Measurements from ENCODE around the gene UBASH3A. TPM values are rescaled to one million over a fixed set of nuclear protein-coding genes. Genes with fewer than 3 reads are reported as not detected.

Gene UBASH3A
- polyA plus RNA-seq, 3 donors = 0.14 to 0.56 TPM; not detected in 1

GRCh38 chr21:42373196-42373907 is 30.4 kb upstream of the UBASH3A start:
- 69 to 81% (median 77%) methylated on average over 25 of the region's 25 CpGs for whole genome bisulfite sequencing, 3 donors
- no peak overlapping the region for H3K27ac ChIP-seq (ENCODE audit: low read depth, low read length)

GRCh38 chr21:42373908-42374455 is 29.7 kb upstream of the UBASH3A start:
- WGBS, 3 donors = 83 to 87% (median 84%) methylated on average over 16 of the region's 16 CpGs
- H3K27ac ChIP-seq (ENCODE audit: low read depth, low read length) = no peak overlapping the region

DNA sequence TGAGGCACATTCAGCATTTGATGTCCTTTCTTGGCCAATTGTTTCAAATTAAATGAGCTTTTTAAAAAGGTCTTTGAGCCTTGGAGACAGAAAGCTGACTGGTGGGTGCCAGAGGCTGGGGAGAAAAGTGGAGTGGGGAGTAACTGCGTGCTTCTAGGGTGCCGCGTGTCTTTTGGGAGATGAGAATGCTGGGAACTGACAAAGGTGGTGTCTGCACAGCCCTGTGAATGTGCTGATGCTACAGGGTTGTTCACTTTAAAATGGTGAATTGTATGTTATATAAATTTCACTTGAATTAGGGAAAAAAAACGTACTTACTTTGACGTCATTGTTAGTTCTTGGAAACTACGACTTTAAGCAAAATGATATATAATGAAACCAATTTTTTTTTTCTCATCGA is 29.2 kb upstream of the UBASH3A start:
- 71 to 85% (median 72%) methylated on average over 7 of the region's 7 CpGs for WGBS, 3 donors
- H3K27ac ChIP-seq (ENCODE audit: low read depth, low read length) = no peak overlapping the region

DNA sequence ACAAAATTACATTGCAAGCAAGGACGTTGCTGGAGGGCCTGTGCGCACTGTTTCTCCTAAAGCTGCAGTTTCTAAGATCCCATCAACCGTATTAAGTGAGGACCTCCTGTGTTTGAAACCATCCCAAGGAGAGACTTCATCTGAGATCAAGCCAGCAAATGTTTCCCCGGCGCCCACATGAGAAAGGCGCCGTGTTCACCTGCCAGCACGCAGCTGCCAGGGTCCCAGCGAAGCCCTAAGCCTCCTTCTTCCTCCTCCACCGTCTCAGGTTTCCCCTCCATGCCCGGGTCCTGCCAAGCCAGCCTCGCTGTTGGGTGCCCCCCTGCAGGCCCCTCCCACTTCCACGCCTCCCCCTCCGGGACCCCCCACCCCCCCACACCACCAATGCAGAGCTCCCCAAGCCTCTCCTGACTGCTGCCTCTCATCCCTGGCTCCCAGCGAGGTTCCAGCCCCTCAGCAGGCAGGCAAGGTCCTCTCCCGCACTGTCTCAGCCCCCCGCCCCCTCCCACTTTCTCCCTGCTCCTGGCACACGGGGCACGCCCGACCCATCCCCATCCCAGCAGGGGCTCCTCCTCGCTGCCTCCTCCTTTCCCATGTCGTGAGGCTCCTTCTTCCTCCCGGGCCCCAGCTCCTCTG is 28.7 kb upstream of the UBASH3A start:
- H3K27ac ChIP-seq (ENCODE audit: low read depth, low read length) = no peak overlapping the region
- 27 to 52% (median 38%) methylated on average over 21 to 23 of the region's 23 CpGs for WGBS, 3 donors

GRCh38 chr21:42375506-42375905 is 28.2 kb upstream of the UBASH3A start:
- WGBS, 3 donors = 68 to 79% (median 78%) methylated on average over 11 of the region's 11 CpGs
- H3K27ac ChIP-seq (ENCODE audit: low read depth, low read length) = no peak overlapping the region

GRCh38 chr21:42375966-42376337 is 27.8 kb upstream of the UBASH3A start:
- 63 to 92% (median 81%) methylated on average over 3 of the region's 3 CpGs for WGBS, 3 donors
- no peak overlapping the region for H3K27ac ChIP-seq (ENCODE audit: low read depth, low read length)

GRCh38 chr21:42376338-42376982 is 27.2 kb upstream of the UBASH3A start:
- H3K27ac ChIP-seq (ENCODE audit: low read depth, low read length) = no peak overlapping the region
- WGBS, 3 donors = 40 to 85% (median 76%) methylated on average over 31 to 32 of the region's 32 CpGs

DNA sequence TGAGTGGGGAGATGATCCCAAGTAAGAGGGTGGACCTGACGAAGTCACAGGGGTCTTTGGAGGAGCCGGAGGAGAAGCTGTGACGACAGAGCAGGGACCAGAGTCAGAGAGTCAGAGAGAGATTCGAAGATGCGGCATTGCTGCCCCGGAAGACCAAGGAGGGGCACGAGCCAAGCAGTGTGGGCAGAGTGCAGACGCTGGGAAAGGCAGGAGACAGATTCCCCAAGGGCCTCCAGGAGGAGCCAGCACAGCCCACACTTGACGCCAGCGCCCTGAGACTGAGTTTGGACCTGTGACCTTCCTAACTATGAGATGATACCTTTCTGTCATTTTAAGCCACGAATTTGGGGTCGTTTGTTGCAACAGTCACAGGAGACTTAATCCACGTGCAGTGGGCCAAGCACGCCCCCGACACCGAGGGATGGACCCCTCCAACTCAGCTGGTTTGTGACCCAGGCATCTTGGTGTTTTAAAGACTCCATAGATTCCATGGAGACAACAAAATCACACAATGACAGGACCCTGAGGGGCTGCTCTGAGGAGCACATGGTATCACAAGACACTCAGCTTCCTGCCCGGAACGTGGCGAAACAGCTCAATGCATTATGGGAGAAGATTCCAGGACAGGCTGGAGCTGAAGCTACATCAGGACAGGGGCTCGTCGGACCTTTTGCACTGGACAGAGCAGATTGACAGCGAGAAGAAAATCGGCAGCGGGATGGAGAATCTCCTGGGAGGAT is 26.3 kb upstream of the UBASH3A start:
- H3K27ac ChIP-seq (ENCODE audit: low read depth, low read length) = no peak overlapping the region
- WGBS, 3 donors = 74 to 81% (median 79%) methylated on average over 24 of the region's 24 CpGs

GRCh38 chr21:42377951-42378340 is 25.8 kb upstream of the UBASH3A start:
- no peak overlapping the region for H3K27ac ChIP-seq (ENCODE audit: low read depth, low read length)
- WGBS, 3 donors = 89 to 91% (median 91%) methylated on average over 5 of the region's 5 CpGs

DNA sequence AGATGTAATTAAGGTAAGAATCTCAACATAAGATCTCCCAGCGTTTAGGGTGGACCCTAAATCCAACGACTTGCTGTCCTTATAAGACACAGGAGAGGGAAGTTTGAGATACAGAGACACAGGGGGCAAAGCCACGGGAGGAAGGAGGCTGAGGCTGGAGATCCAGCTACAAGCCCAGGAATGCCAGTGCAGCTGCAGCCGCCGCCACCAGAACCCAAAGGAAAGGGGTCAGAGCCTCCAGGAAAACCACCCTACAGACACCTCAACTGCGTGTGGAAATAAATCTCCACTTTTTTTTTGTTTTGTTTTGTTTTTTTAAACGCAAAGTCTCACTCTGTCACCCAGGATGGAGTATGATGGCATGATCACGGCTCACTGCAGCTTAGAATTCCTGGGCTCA is 25.3 kb upstream of the UBASH3A start:
- H3K27ac ChIP-seq (ENCODE audit: low read depth, low read length) = no peak overlapping the region
- 73 to 83% (median 74%) methylated on average over 8 of the region's 8 CpGs for WGBS, 3 donors

DNA sequence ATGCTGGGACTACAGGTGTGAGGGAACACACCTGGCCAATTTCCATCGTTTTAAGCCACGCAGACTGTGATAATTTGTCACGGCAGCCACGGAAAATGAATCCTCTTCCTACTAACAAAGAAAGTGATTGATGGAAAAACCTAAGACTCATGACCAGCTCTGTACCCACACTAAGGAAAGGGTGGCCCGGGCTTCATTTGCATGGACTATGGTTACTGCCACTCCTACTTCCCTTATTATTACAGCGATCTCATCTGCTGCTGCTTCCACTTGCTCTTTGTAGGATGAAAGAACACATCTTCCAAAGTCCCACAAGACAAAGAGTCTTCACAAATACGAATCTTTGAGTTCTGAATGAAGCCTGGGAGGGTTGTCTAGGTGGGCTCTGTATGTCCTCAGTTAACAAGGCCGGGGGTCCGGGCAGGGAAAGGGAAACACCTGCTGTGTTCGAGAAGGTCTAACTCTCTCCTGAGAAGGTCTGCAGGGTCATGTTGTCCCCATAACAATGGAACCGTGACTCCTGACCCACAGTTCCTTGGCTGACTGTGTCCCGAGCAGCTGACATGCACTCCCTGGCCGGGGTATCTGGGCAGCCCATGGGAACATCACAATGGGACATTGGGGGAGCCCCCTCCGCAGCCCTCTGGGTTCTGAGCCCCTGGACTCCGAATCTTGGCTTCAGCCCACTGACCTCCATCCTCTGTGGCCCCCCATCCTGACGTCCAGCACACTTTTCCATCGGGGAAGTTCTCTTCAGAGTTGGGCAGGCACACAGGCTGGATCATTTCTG is 24.1 kb upstream of the UBASH3A start:
- H3K27ac ChIP-seq (ENCODE audit: low read depth, low read length) = no peak overlapping the region
- WGBS, 3 donors = 78 to 84% (median 79%) methylated on average over 17 of the region's 17 CpGs

- no peak overlapping the region for H3K27ac ChIP-seq (ENCODE audit: low read depth, low read length)
- 47 to 68% (median 50%) methylated on average over 1 of the region's 1 CpG for WGBS, 3 donors
Measured at GRCh38 chr21:42381347-42381984, 22.2 kb upstream of the UBASH3A start.

GRCh38 chr21:42382915-42383314 is 20.8 kb upstream of the UBASH3A start:
- no peak overlapping the region for H3K27ac ChIP-seq (ENCODE audit: low read depth, low read length)
- WGBS, 3 donors = 95 to 97% (median 95%) methylated on average over 6 of the region's 6 CpGs

- 85 to 94% (median 89%) methylated on average over 6 of the region's 6 CpGs for WGBS, 3 donors
Measured at GRCh38 chr21:42383331-42383730, 20.4 kb upstream of the UBASH3A start.

DNA sequence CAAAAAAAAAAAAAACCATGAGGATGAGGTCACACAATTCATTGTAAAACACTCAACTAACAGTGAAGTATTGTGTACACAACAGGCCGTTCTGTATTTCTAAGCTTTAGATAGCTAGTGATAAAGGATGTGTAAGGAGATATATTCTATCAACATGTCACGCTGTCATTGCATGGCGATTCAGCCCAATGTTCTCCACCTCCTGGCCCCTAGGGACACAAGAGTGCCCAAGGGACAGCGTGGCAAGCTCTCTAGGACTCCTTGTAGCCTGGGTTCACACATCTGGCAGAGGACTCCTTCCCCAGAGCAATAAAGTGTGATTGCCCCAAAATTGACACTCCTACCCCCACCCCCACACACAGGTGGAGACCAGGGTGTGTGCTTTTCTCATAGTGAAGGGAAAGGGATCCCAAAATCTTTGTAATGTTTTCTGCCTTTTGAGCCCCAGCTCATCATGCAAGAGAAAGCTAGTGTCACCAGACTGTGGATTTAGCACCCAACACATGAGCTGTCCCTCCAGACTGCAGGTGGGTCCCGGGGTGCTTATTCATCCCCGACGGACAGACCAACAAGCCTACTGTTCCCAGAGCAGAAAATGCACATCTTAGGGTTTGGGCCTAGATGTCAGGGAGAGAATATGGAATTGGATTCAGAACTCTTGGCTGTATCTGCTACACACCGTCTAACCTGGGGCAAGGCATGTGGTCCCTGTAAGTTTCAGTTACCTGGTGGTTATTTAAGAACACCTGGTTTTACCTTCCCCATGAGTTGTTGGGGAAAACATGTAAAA is 19.4 kb upstream of the UBASH3A start:
- no peak overlapping the region for H3K27ac ChIP-seq (ENCODE audit: low read depth, low read length)
- 79 to 83% (median 81%) methylated on average over 8 of the region's 8 CpGs for whole genome bisulfite sequencing, 3 donors

More at GRCh38 chr21:42383331-42383730, 20.4 kb upstream of the UBASH3A start:
- H3K27ac ChIP-seq (ENCODE audit: low read depth, low read length) = no peak overlapping the region

DNA sequence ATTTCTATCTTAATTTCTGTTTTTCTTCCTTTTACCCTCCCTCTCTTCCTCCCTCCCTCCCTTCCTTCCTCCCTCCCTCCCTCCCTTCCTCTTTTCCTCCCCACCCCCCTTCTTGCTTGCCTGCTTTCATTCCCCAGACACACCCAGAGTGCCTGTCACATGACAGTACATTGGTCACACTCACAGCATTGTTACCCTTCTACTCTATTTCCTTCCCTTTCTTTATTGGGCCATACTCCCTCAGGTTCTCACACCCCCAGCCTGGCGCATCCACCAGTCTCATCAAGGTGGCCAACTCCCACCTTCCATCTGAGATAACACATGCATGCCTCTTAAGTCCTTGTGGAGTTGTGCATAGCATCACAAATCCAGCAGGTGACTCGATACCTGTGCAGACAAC is 18.7 kb upstream of the UBASH3A start:
- no peak overlapping the region for H3K27ac ChIP-seq (ENCODE audit: low read depth, low read length)
- 73 to 82% (median 81%) methylated on average over 2 of the region's 2 CpGs for WGBS, 3 donors

DNA sequence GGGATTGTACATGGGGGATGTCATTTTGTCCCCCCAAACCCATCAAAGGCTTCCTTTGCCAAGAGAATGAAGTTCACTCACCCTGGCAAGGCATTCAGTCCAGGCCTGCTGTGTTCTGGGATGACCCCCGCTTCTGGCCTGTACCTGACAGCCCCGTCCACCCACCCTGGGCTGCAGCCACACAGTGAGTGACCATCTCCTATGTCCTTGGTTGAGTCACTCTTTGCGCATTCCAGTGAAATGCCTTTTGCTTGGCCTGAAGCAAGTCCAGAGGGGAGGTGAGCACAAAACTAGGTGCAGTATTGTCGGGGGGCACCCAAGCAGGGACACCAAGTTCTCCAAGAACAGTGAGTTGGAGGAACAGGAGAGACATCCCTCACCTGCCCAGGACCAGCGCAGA is 18.1 kb upstream of the UBASH3A start:
- 92 to 96% (median 95%) methylated on average over 5 of the region's 5 CpGs for WGBS, 3 donors
- H3K27ac ChIP-seq (ENCODE audit: low read depth, low read length) = no peak overlapping the region

Data from adipose tissue (tissue), 3 donors.